GM10248 (cell line): ENCODE results near the gene ZNF579.

Experiments used
- CTCF ChIA-PET: fragments of 300-600 bp; sonication (Branson Sonifier 250); formaldehyde crosslinking; extraction: SDS; loops from one replicate; lab custom pipeline; 2021; ENCODE audit warnings: antibody characterized with exemption; lab: Yijun Ruan, JAX
- POLR2A ChIA-PET: fragments of 350-650 bp; sonication (Branson Sonifier 250); formaldehyde crosslinking; extraction: SDS; loops from one replicate; lab custom pipeline; 2020; ENCODE audit warnings: antibody characterized with exemption; lab: Yijun Ruan, JAX
- DNase-seq: peaks from one replicate; pipeline ENCODE4 v3.0.0; 2012; ENCODE audit errors: extremely low spot score
- TF ChIP-seq, protein P1 (sequence below): IDR thresholded peaks from 2 replicates; pipeline ENCODE4 v1.5.1; 2012; ENCODE audit warnings: mild to moderate bottlenecking, low read depth; ENCODE audit errors: extremely low read depth, missing control alignments, control extremely low read depth

ZNF579 gene

DNA sequence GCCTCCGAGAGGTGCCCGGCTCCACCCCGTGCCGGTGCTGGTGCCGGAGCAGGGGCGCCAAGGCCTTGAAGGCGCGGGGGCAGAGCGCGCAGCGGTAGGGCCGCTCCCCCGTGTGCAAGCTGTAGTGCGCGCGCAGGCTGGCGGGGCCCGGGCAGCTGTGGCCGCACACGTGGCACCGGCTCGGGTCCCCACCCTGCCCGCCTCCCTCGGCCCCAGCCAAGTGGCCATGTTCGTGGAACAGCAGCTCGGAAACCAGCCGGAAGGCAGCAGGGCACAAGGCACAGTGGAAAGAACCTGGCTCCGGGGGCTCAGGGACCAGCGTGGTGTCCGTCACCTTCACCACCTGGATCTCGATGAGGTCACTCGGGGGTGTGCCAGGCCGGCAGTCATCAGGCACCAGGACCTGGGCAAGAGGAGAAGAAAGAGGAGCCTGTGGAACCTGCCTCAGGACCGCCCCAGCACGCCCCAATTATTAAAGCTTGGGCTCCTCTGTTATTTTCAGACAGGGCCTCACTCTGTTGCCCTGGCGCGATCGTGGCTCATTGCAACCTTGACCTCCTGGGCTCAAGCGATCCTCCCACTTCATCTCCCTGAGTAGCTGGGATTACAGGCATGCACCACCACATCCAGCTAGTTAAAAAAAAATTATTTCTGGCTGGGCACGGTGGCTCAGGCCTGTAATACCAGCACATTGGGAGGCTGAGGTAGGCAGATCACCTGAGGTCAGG is 41.8 kb upstream of the ZNF579 start:
- DNase-seq, result no peak
- CTCF ChIA-PET, result interaction anchor here (0.7 to 2.5 kb wide), 4 partner anchors 10 to 119 kb away, joined by 3 to 19 read pairs (median 6); partner anchors contain the start of gene ZNF865
- TF ChIP-seq, protein P1, sequence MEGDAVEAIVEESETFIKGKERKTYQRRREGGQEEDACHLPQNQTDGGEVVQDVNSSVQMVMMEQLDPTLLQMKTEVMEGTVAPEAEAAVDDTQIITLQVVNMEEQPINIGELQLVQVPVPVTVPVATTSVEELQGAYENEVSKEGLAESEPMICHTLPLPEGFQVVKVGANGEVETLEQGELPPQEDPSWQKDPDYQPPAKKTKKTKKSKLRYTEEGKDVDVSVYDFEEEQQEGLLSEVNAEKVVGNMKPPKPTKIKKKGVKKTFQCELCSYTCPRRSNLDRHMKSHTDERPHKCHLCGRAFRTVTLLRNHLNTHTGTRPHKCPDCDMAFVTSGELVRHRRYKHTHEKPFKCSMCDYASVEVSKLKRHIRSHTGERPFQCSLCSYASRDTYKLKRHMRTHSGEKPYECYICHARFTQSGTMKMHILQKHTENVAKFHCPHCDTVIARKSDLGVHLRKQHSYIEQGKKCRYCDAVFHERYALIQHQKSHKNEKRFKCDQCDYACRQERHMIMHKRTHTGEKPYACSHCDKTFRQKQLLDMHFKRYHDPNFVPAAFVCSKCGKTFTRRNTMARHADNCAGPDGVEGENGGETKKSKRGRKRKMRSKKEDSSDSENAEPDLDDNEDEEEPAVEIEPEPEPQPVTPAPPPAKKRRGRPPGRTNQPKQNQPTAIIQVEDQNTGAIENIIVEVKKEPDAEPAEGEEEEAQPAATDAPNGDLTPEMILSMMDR, result no peak
- POLR2A ChIA-PET, result no interaction called here

DNA sequence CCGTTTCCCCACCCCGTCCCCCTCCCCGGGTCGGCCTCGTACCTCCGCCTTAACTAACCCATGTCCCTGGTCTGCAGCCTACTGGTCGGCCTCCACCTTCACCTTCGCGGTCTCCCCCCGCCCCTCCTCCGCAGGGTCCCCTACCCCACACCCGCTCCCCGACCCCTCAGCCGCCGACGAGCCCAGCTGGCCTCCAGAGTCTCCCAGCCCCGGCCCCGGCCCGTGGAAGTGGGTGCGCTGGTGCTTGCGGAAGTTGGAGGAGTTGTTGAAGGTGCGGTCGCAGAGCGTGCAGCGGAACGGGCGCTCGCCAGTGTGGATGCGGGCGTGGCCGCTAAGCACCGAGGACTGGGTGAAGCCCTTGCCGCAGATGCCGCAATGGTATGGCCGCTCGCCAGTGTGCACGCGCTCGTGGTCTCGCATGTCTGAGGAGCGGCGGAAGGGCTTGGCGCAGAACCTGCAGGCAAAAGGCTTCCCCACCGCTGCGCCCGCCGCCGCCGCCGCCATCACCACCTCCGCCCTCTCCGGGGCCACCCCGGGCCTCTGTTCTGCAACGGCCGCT is 41.1 kb upstream of the ZNF579 start:
- no peak for DNase-seq
- TF ChIP-seq, protein P1, result no peak
- ChIA-PET CTCF (interaction anchor here (2.0 kb wide), 1 partner anchor 16 kb away, joined by 8 read pairs; the partner anchor contains the start of gene ZNF865), POLR2A (no interaction called here)

DNA sequence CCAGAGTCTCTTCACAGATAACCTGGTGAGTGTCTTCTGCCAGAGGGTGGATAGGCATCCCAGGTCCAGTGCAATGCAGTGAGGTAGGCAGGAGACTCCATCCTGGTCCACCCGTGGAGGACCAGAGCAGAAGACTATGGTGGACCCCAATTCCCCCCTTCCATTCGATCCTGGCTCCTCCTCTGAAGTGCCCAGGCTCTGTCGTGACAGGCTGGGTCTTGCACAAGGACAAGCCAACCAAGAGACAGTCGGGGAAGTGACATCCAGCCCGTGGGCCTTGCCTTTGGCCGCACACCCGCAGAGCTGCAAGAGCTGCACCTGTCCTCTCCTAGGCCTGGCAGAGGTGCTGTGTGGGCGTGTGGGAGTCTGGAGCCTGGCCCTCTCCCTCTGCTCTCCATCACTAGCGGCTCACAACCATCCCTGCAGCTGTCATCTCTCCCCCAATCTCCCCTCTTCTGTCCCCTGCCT is 40.6 kb upstream of the ZNF579 start:
- CTCF ChIA-PET, result interaction anchor here (1.3 to 4.7 kb wide), 3 partner anchors 11 to 117 kb away, joined by 3 to 37 read pairs (median 8); partner anchors contain the start of gene ZNF865
- DNase-seq, result no peak
- POLR2A ChIA-PET, result no interaction called here
- TF ChIP-seq, protein P1, result no peak

DNA sequence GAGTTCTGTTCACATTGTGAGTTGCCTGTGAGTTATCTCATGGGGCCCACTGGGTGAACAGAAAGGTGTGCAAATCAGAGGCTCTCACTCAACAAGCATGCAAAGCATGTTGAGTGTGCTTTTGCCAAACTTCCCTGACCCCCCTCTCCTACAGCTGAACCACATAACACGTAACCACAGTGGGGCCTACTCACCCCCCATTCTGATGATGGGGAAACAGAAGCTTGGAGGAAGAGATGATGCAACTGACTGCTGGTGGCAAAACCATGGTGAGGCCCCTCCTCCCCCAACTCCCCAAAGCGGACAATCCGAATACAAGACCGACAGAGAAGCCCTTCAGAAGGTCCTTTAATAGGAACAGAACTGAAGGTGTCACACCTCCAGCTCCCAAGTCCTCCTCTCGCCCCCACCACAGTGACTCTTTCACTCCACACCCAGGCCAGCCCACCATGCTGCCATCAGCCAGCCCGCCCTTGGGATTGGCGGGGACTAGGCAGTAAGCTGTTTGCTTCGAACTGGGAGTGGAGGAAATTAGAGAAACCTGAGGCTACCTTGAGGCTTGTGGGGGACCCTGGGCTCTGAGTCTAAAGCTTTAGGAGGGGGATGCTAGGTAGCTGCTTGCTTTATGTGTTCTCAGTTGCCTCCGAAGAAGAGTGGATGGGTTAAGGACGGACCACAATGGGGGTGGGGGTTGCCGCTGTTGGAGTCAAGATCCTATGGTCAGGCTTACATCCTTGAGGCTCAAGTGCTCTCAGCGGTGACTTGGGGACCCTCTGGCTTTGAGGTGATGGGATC is 40.0 kb upstream of the ZNF579 start:
- TF ChIP-seq, protein P1, result no peak
- ChIA-PET CTCF (interaction anchor here (0.8 to 4.7 kb wide), 4 partner anchors 12 to 480 kb away, joined by 3 to 37 read pairs (median 16); partner anchors contain the start of gene ZNF865), POLR2A (interaction anchor here (1.5 kb wide), 1 partner anchor 213 kb away, joined by 3 read pairs; the partner anchor contains the start of gene UBE2S)
- no peak for DNase-seq

DNA sequence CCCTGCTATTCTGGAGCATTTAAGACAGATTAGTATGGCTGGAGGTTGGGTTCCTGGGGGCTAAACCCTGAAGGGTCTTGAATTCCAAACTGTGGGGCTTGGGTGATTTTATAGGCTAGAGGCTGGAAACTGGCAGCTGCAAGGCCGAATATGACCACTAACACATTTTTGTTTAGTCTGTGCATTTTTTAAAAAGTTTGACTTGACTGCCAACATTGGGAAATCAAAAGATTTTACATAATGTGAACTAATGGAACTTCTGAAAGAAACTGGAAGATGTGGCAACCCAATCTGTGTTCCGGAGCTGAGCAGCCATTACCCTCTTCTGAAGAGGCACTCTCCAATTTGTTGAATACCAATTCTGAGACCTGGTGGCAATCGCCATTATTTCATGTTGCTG is 38.6 kb upstream of the ZNF579 start:
- ChIA-PET CTCF (interaction anchor here (1.0 to 4.7 kb wide), 4 partner anchors 10 to 17 kb away, joined by 4 to 37 read pairs (median 18); partner anchors contain the start of gene ZNF865), POLR2A (interaction anchor here (0.7 to 1.5 kb wide), 2 partner anchors 20 to 212 kb away, joined by 3 read pairs; partner anchors contain the start of genes FIZ1 and UBE2S)
- TF ChIP-seq, protein P1, result no peak
- no peak for DNase-seq
